ENCODE results near the gene CCDC141. TPM values are rescaled to one million over a fixed set of nuclear protein-coding genes. Genes with fewer than 3 reads are reported as not detected.

Gene CCDC141
- total RNA-seq, 1 donor: not detected

GRCh38 chr2:178881075-178881474, 168.9 kb downstream of the CCDC141 start:
- TF ChIP-seq, protein P1, sequence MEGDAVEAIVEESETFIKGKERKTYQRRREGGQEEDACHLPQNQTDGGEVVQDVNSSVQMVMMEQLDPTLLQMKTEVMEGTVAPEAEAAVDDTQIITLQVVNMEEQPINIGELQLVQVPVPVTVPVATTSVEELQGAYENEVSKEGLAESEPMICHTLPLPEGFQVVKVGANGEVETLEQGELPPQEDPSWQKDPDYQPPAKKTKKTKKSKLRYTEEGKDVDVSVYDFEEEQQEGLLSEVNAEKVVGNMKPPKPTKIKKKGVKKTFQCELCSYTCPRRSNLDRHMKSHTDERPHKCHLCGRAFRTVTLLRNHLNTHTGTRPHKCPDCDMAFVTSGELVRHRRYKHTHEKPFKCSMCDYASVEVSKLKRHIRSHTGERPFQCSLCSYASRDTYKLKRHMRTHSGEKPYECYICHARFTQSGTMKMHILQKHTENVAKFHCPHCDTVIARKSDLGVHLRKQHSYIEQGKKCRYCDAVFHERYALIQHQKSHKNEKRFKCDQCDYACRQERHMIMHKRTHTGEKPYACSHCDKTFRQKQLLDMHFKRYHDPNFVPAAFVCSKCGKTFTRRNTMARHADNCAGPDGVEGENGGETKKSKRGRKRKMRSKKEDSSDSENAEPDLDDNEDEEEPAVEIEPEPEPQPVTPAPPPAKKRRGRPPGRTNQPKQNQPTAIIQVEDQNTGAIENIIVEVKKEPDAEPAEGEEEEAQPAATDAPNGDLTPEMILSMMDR (IDR thresholded peaks at IDR 0.05; ENCODE audit: insufficient read depth, low read depth, low read length): no peak
- no peak overlapping the region for H3K4me3 ChIP-seq (ENCODE audit: low read depth, low read length)
- DNase-seq (ENCODE audit: low read depth): no peak

DNA sequence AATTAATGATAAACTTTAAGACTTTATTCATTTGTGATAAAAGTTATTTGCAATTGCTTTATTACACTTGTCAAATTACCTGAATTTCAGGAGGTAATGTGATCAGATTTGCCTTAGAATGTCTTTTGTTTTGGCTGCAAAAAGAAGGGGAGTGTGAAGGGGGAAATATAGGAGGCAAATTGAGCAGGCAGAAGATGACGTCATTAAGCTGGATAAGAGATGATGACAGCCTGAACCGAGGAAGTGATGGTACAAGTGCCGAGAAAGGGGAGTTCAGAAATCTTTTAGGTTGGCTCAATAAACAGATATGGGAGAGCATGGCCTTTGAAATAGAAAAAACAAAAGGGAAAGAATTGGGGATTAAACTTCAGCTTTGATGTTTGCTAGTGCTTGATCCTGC, 169.7 kb downstream of the CCDC141 start:
- no peak overlapping the region for H3K4me3 ChIP-seq (ENCODE audit: low read depth, low read length)
- TF ChIP-seq, protein P1 (IDR thresholded peaks at IDR 0.05; ENCODE audit: insufficient read depth, low read depth, low read length): no peak
- DNase-seq (ENCODE audit: low read depth): no peak

GRCh38 chr2:178877874-178878273, 172.1 kb downstream of the CCDC141 start:
- TF ChIP-seq, protein P1 (IDR thresholded peaks at IDR 0.05; ENCODE audit: insufficient read depth, low read depth, low read length): no peak
- no peak for DNase-seq (ENCODE audit: low read depth)
- no peak overlapping the region for H3K4me3 ChIP-seq (ENCODE audit: low read depth, low read length)

- DNase-seq (ENCODE audit: low read depth): no peak
- TF ChIP-seq, protein P1 (IDR thresholded peaks at IDR 0.05; ENCODE audit: insufficient read depth, low read depth, low read length): no peak
- H3K4me3 ChIP-seq (ENCODE audit: low read depth, low read length): no peak overlapping the region
Measured at GRCh38 chr2:178874529-178875240, 175.3 kb downstream of the CCDC141 start.

- TF ChIP-seq, protein P1 (IDR thresholded peaks at IDR 0.05; ENCODE audit: insufficient read depth, low read depth, low read length): no peak
- no peak overlapping the region for H3K4me3 ChIP-seq (ENCODE audit: low read depth, low read length)
- no peak for DNase-seq (ENCODE audit: low read depth)
Measured at GRCh38 chr2:178873912-178874311, 176.0 kb downstream of the CCDC141 start.

DNA sequence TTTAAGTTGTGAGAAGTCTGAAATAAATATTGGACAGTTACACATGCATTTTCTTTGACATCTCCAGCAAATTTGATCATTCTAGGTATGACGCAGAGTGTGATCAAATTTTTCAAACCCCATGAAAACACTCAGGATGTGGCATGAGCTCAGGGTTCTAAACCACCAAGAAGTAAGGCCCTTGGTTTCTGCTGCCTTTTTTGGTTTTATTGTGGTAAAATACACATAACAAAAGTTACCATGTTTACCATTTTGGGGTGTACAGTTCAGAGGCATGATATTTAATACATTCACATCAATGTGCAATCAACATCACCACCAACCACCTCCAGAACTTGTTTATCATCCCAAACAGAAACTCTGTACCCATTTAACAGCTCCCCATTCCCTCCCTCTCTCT, 178.4 kb downstream of the CCDC141 start:
- DNase-seq (ENCODE audit: low read depth): no peak
- TF ChIP-seq, protein P1 (IDR thresholded peaks at IDR 0.05; ENCODE audit: insufficient read depth, low read depth, low read length): no peak
- H3K4me3 ChIP-seq (ENCODE audit: low read depth, low read length): no peak overlapping the region

DNA sequence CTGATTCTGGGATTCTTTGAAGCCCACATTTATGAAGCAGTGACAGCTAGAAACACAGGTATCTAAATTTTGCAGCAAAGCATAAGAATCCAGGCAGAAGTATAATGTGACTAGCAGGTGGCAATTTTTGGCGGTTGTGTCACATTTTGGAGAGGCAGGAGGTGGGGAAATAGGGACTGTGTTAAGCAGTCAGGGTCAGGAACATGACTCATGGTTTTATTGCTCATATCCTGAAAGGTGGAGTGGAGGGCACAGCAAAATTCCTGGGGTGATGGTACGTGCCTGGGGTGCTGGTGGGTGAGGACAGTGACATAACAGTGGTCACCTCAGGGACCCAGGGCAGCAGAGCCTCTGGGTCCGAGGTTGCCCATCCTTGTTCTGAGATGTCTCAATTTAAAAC, 179.2 kb downstream of the CCDC141 start:
- H3K4me3 ChIP-seq (ENCODE audit: low read depth, low read length): no peak overlapping the region
- TF ChIP-seq, protein P1 (IDR thresholded peaks at IDR 0.05; ENCODE audit: insufficient read depth, low read depth, low read length): no peak
- DNase-seq (ENCODE audit: low read depth): no peak
